H9 (cell line): ENCODE measurements around the gene TAAR2. TPM values are rescaled to one million over a fixed set of nuclear protein-coding genes. Genes with fewer than 3 reads are reported as not detected.

ENCODE experiments used
- DNase-seq: peaks from one replicate; pipeline ENCODE4 v3.0.0-alpha.2; 2017
- H2AFZ ChIP-seq: one replicate; pipeline ENCODE4 v1.6.1; 2013; ENCODE audit warnings: mild to moderate bottlenecking, low read length, control low read depth, moderate library complexity
- H2AK5ac ChIP-seq: 2 replicates; pipeline ENCODE4 v1.6.1; 2013; ENCODE audit warnings: low read length, control low read depth, mixed read lengths; ENCODE audit not compliant: insufficient read length
- H2BK120ac ChIP-seq: one replicate; pipeline ENCODE4 v1.6.1; 2013; ENCODE audit warnings: low read depth, mild to moderate bottlenecking, low read length, control low read depth, inconsistent platforms; ENCODE audit not compliant: poor library complexity, severe bottlenecking
- H2BK12ac ChIP-seq: 2 replicates; pipeline ENCODE4 v1.6.1; 2013; ENCODE audit warnings: low read length, control low read depth, mixed read lengths, low read depth; ENCODE audit not compliant: insufficient read length
- H2BK15ac ChIP-seq: 2 replicates; pipeline ENCODE4 v1.6.1; 2013; ENCODE audit warnings: low read depth, low read length, control low read depth
- H2BK20ac ChIP-seq: one replicate; pipeline ENCODE4 v1.6.1; 2013; ENCODE audit warnings: low read depth, mild to moderate bottlenecking, low read length, control low read depth, inconsistent platforms; ENCODE audit not compliant: poor library complexity, severe bottlenecking
- H2BK5ac ChIP-seq: 2 replicates; pipeline ENCODE4 v1.6.1; 2013; ENCODE audit warnings: low read length, control low read depth, mixed read lengths; ENCODE audit not compliant: insufficient read length
- H3K14ac ChIP-seq: 2 replicates; pipeline ENCODE4 v1.6.1; 2013; ENCODE audit warnings: low read length, control low read depth; ENCODE audit not compliant: insufficient read depth
- H3K18ac ChIP-seq: 2 replicates; pipeline ENCODE4 v1.6.1; 2013; ENCODE audit warnings: low read depth, mild to moderate bottlenecking, mixed read lengths, low read length, control low read depth; ENCODE audit not compliant: insufficient read length
- H3K23ac ChIP-seq: 2 replicates; pipeline ENCODE4 v1.6.1; 2013; ENCODE audit warnings: low read length, control low read depth, mixed read lengths, low read depth; ENCODE audit not compliant: insufficient read length
- H3K23me2 ChIP-seq: 2 replicates; pipeline ENCODE4 v1.6.1; 2013; ENCODE audit warnings: low read depth, mild to moderate bottlenecking, mixed read lengths, low read length, control low read depth; ENCODE audit not compliant: insufficient read length, poor library complexity, severe bottlenecking
- H3K27ac ChIP-seq: 2 replicates; pipeline ENCODE4 v1.5.1; 2013; ENCODE audit warnings: low read length, control low read depth, mixed read lengths, low read depth; ENCODE audit not compliant: insufficient read length
- H3K27me3 ChIP-seq: 2 replicates; pipeline ENCODE4 v1.6.1; 2013; ENCODE audit warnings: low read length, control low read depth, inconsistent platforms; ENCODE audit not compliant: insufficient read depth
- H3K4ac ChIP-seq: 2 replicates; pipeline ENCODE4 v1.6.1; 2013; ENCODE audit warnings: low read depth, mild to moderate bottlenecking, control low read depth, inconsistent platforms, low read length, moderate library complexity
- H3K4me1 ChIP-seq: 2 replicates; pipeline ENCODE4 v1.6.1; 2013; ENCODE audit warnings: low read length, control low read depth, inconsistent platforms; ENCODE audit not compliant: insufficient read depth
- H3K4me2 ChIP-seq: 2 replicates; pipeline ENCODE4 v1.6.1; 2013; ENCODE audit warnings: low read length, control low read depth, mixed read lengths; ENCODE audit not compliant: insufficient read length, insufficient read depth
- H3K56ac ChIP-seq: 2 replicates; pipeline ENCODE4 v1.6.1; 2013; ENCODE audit warnings: low read depth, mild to moderate bottlenecking, mixed read lengths, low read length, control low read depth; ENCODE audit not compliant: insufficient read length
- H3K79me1 ChIP-seq: 2 replicates; pipeline ENCODE4 v1.6.1; 2013; ENCODE audit warnings: low read depth, mild to moderate bottlenecking, moderate library complexity, low read length, control low read depth, inconsistent platforms; ENCODE audit not compliant: insufficient read depth, poor library complexity, severe bottlenecking
- H3K79me2 ChIP-seq: 2 replicates; pipeline ENCODE4 v1.6.1; 2013; ENCODE audit warnings: low read length, control low read depth, inconsistent platforms; ENCODE audit not compliant: insufficient read depth
- H3K9ac ChIP-seq: 2 replicates; pipeline ENCODE4 v1.6.1; 2013; ENCODE audit warnings: low read length, control low read depth, mixed read lengths; ENCODE audit not compliant: insufficient read length; ENCODE audit errors: extremely low read depth
- H3K9me3 ChIP-seq: one replicate; pipeline ENCODE4 v1.6.1; 2013; ENCODE audit warnings: low read depth, low read length, inconsistent platforms; ENCODE audit not compliant: control insufficient read depth
- H3T11ph ChIP-seq: one replicate; pipeline ENCODE4 v1.6.1; 2013; ENCODE audit warnings: mild to moderate bottlenecking, low read length, control low read depth, inconsistent platforms
- H4K20me1 ChIP-seq: one replicate; pipeline ENCODE4 v1.6.1; 2013; ENCODE audit not compliant: control insufficient read depth, insufficient read length, insufficient read depth
- H4K5ac ChIP-seq: 2 replicates; pipeline ENCODE4 v1.6.1; 2013; ENCODE audit warnings: low read depth, mild to moderate bottlenecking, mixed read lengths, low read length, control low read depth; ENCODE audit not compliant: insufficient read length
- H4K8ac ChIP-seq: replicated peaks from 2 replicates; pipeline ENCODE4 v1.6.1; 2013; ENCODE audit warnings: low read length, control low read depth, mixed read lengths, low read depth; ENCODE audit not compliant: insufficient read length
- H4K91ac ChIP-seq: 2 replicates; pipeline ENCODE4 v1.6.1; 2013; ENCODE audit warnings: low read depth, mild to moderate bottlenecking, moderate library complexity, mixed read lengths, low read length, control low read depth; ENCODE audit not compliant: insufficient read length
- H3K27ac Mint-ChIP-seq, 3 experiments: 2 replicates in 2 of 3; 3 replicates in 1 of 3; pipeline ENCODE4 v1.8.0; 2020 to 2021; ENCODE audit warnings: mixed read lengths in 3 of 3, mild to moderate bottlenecking in 1 of 3, moderate library complexity in 1 of 3
- H3K27me3 Mint-ChIP-seq: 2 replicates; pipeline ENCODE4 v1.8.0; 2021; ENCODE audit warnings: low read depth, mild to moderate bottlenecking, moderate library complexity, mixed read lengths
- H3K36me3 Mint-ChIP-seq, 3 experiments: 2 replicates in 2 of 3; 3 replicates in 1 of 3; pipeline ENCODE4 v1.8.0; 2020 to 2021; ENCODE audit warnings: low read depth in 3 of 3, mixed read lengths in 3 of 3; ENCODE audit not compliant: insufficient read depth in 1 of 3
- H3K4me1 Mint-ChIP-seq, 2 experiments: 2 replicates each; pipeline ENCODE4 v1.8.0; 2020; ENCODE audit warnings: mixed read lengths in 2 of 2
- H3K4me3 Mint-ChIP-seq, 2 experiments: 2 replicates in 1 of 2; 3 replicates in 1 of 2; pipeline ENCODE4 v1.8.0; 2020 to 2021; ENCODE audit warnings: mild to moderate bottlenecking in 2 of 2, mixed read lengths in 2 of 2, moderate library complexity in 1 of 2
- H3K9me3 Mint-ChIP-seq, 2 experiments: 2 replicates in 1 of 2; 3 replicates in 1 of 2; pipeline ENCODE4 v1.8.0; 2020; ENCODE audit warnings: mild to moderate bottlenecking in 2 of 2, mixed read lengths in 2 of 2, moderate library complexity in 1 of 2
- WGBS: extraction: QIAGEN DNeasy Blood & Tissue Kit; methylation state at CpG from one replicate; pipeline ENCODE4 v1.1.7; 2013; ENCODE audit warnings: missing lambda C conversion rate, low lambda C conversion rate, mixed read lengths; ENCODE audit not compliant: insufficient read length; ENCODE audit errors: extremely low coverage; 5-methylcytosine and 5-hydroxymethylcytosine counted together
- total RNA-seq: library from RNA; stranded (reverse); gene quantifications from 2 replicates; pipeline ENCODE4 v1.2.1, GENCODE V29; 2021
- TF ChIP-seq, protein P1 (sequence below): fragments of 200-600 bp; sonication (generic); conservative IDR thresholded peaks from 3 replicates; pipeline ENCODE4 v1.8.0; 2021; ENCODE audit warnings: antibody characterized with exemption, mild to moderate bottlenecking

TAAR2 gene
- total RNA-seq, 1 experiment from 2014 or later, result not detected

DNA sequence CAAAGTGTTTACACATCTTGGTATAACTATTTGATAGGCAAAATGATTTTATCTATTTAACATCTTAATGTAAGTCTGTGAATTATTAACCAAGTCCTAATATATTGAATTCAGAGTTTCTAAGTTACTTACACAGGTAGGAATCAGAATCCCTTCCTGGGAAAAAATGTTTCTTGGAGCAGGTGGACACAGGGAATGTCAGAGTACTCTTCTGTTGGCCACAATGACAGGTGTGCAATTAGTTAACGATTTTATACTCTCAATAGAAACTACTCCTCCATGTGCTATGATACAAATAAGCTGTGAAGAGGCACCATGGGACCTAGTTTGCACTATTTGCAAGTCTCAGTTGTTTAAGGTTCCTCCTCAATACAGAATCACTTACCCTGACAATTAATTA lies 33.7 kb downstream of the TAAR2 start:
- no peak overlapping the region for H2BK15ac ChIP-seq
- H4K91ac ChIP-seq, result no peak overlapping the region
- Mint-ChIP-seq H3K27me3 (peaks cover 2% of the 10 kb centered on the region; the same call in 1 of the 2 replicates), H3K36me3 (no peaks in the 10 kb centered on the region), H3K9me3 (no peaks in the 10 kb centered on the region), H3K27ac (no peak overlapping the region), H3K4me1 (no peaks in the 10 kb centered on the region), H3K4me3 (no peak overlapping the region)
- H2BK5ac ChIP-seq, result no peak overlapping the region
- H4K5ac ChIP-seq, result no peak overlapping the region
- no peak overlapping the region for H3K9ac ChIP-seq
- H3K4me2 ChIP-seq, result no peak overlapping the region
- H3K14ac ChIP-seq, result no peak overlapping the region
- no peaks in the 10 kb centered on the region for H3K4me1 ChIP-seq
- no peak overlapping the region for H3K56ac ChIP-seq
- no peaks in the 10 kb centered on the region for H3K79me2 ChIP-seq
- TF ChIP-seq, protein P1, sequence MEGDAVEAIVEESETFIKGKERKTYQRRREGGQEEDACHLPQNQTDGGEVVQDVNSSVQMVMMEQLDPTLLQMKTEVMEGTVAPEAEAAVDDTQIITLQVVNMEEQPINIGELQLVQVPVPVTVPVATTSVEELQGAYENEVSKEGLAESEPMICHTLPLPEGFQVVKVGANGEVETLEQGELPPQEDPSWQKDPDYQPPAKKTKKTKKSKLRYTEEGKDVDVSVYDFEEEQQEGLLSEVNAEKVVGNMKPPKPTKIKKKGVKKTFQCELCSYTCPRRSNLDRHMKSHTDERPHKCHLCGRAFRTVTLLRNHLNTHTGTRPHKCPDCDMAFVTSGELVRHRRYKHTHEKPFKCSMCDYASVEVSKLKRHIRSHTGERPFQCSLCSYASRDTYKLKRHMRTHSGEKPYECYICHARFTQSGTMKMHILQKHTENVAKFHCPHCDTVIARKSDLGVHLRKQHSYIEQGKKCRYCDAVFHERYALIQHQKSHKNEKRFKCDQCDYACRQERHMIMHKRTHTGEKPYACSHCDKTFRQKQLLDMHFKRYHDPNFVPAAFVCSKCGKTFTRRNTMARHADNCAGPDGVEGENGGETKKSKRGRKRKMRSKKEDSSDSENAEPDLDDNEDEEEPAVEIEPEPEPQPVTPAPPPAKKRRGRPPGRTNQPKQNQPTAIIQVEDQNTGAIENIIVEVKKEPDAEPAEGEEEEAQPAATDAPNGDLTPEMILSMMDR, result no peak
- H3K23ac ChIP-seq, result no peak overlapping the region
- H2BK20ac ChIP-seq, result no peak overlapping the region
- no CpG with 5 or more reads among the region's 1 CpG for WGBS
- no peak for DNase-seq
- no peak overlapping the region for H3K27ac ChIP-seq
- no peak overlapping the region for H3K4ac ChIP-seq
- H3T11ph ChIP-seq, result no peak overlapping the region
- H3K79me1 ChIP-seq, result no peaks in the 10 kb centered on the region
- no peak overlapping the region for H2BK120ac ChIP-seq
- H4K8ac ChIP-seq, result no peak overlapping the region
- H2AFZ ChIP-seq, result no peak overlapping the region
- H2AK5ac ChIP-seq, result no peak overlapping the region
- H3K27me3 ChIP-seq, result no peaks in the 10 kb centered on the region
- no peaks in the 10 kb centered on the region for H4K20me1 ChIP-seq
- no peak overlapping the region for H3K18ac ChIP-seq
- H2BK12ac ChIP-seq, result no peak overlapping the region
- no peaks in the 10 kb centered on the region for H3K9me3 ChIP-seq
- H3K23me2 ChIP-seq, result no peaks in the 10 kb centered on the region
